HG02938 (cell line): ENCODE data around the gene IGSF9.
"Not testable (repeated sequence)": the region's sequence is repeated elsewhere in the genome, so short reads cannot be mapped to it uniquely, and the experiment has no call there.

Experiments used
- ATAC-seq: cut with Tn5 transposase; IDR thresholded peaks from one replicate; pipeline ENCODE4 v1.9.1; 2021; ENCODE audit warnings: mild to moderate bottlenecking, moderate library complexity; ENCODE audit not compliant: unreplicated experiment

Gene IGSF9

DNA sequence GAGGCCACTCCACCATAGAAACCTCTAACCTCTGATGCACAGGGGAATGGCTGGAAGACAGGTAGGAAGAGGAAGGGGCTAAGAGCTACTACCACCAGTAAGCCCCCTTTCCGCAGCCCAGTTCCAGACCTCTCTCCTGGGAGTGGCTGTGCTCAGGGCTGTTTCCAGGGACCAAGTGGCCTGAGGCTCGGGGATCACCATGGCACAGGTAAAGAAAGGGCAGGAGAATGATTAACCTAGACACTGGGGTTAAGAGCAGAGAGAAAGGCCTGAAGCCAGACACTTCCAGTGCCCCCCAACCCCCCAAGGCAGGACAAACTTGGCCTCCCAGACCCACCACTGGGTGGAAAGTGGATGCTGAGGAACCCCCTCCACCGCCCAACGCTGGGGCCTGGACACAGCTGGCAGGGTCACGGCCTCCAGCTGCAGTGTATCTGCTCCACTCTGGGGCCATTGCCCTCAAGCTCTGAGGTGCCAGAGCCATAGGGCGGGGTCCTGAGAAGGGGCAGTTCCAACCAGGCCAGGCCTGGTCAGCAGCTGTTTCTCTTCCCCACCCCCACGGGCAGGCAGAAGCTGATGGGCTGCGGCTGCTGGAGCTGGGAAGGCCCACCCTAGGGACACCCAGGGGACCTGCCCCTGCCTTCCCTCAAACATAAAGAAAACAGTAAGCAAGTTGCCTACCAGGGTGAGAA lies 22.8 kb downstream of the IGSF9 start:
- ATAC-seq = no peak

DNA sequence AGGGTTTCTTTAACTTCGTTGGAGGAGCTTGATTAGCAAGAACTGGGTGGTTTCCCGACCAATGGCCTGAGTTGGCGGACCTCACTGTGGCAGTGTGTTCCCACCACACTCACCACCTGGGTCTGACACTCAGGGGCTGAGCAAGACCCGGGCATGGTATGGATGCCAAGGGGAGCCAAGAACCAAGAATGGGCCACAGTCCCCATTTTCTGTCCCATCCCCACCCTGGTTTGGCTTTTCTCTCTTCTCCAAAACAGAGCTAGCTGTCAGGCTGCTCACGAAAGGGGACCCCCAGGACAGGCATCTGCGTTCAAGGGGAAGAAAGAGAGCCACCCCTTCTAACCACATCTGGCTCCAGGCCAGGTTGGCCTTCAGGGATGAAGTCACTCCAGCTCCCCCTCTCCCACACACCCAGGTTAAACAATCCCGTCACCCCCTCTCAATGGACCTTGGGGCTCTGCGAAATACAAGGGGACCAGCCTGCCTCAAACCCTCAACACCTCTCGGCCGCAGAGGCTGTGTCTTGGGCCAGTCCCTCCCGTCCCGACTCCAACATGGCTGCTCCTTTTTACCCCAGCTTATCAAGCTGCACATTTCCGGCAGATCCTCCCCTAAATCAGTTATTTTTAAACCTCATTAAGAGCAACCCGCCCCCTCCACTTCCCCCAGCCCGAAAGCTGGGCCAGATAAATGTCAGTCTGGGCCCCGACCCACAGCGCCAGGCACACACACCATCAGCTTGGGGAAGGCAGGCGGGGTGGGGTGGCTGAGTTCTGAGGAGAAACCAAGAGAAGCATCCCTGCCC lies 23.5 kb downstream of the IGSF9 start:
- ATAC-seq = no peak

- peak; percentile 14 for ATAC-seq
These were observed 24.2 kb downstream of the IGSF9 start for GRCh38 chr1:159921251-159921650.

- no peak for ATAC-seq
These were observed 24.8 kb downstream of the IGSF9 start for GRCh38 chr1:159920651-159921050.

GRCh38 chr1:159920202-159920601 lies 25.2 kb downstream of the IGSF9 start:
- no peak for ATAC-seq

DNA sequence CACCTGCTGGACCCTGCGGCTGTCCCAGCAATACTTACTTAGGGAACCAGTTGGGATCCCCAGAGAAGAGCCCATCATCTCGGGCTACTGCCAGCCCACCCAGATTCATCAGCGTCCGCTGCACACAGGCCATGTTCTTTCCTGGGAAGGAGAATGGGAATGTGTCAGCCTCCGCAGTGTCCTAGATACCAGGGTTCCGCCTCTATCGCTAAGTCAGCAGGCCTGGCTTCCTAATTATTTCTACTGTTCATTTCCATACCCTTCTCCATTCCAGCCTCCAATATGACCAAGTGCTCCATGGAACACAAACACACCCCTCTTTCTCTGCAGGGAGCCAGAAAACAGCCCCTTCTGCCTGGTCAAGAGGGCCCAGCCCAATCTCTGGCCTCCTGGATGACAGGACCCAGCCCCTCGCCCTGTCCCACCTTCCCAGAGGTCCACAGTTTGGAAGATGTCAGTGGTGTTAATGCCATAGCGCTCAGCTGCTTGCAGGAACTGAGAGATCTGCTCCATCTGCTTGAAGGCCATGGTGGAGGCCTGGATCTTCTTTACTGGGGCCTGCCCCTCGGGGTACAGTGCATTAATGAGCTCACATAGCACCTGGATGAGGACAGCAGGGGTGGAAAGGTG lies 26.1 kb downstream of the IGSF9 start:
- no peak for ATAC-seq

- ATAC-seq = no peak
These were observed 26.8 kb downstream of the IGSF9 start for GRCh38 chr1:159918352-159919200.

DNA sequence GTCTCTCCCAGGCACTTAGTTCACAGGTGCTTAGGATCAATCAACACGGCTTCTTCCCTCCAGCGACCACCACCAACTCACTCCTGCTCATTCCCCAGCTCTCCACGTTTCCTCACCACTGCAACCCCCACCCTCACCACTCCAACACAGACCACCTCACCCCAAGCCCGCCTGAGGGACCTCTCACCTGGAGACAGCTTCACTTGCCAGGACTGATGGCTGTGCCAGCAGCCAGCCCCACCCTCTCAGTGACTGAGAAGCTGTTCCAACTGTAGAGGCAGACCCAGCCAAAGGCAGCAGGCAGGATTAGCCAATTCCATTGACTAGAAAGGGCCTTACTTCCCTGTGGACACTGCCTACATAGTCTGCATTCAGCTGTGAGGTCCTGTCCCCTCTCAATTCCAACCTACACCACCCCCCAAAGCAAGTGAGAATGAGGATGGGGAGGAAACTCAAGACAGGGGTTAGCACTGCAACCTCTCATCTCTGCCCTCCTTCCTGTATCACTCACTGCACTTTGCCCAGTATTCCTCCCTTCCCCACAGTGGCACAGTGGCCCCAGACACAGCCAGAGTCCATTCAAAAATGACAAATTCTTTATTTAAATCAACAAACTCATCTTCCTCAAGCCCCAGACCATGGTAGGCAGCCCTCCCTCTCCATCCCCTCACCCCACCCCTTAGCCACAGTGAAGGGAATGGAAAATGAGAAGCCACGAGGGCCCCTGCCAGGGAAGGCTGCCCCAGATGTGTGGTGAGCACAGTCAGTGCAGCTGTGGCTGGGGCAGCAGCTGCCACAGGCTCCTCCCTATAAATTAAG lies 27.7 kb downstream of the IGSF9 start:
- no peak for ATAC-seq

- no peak for ATAC-seq
These were observed 29.0 kb downstream of the IGSF9 start for GRCh38 chr1:159916242-159917051.

- no peak for ATAC-seq
These were observed 29.7 kb downstream of the IGSF9 start for GRCh38 chr1:159915571-159916241.

DNA sequence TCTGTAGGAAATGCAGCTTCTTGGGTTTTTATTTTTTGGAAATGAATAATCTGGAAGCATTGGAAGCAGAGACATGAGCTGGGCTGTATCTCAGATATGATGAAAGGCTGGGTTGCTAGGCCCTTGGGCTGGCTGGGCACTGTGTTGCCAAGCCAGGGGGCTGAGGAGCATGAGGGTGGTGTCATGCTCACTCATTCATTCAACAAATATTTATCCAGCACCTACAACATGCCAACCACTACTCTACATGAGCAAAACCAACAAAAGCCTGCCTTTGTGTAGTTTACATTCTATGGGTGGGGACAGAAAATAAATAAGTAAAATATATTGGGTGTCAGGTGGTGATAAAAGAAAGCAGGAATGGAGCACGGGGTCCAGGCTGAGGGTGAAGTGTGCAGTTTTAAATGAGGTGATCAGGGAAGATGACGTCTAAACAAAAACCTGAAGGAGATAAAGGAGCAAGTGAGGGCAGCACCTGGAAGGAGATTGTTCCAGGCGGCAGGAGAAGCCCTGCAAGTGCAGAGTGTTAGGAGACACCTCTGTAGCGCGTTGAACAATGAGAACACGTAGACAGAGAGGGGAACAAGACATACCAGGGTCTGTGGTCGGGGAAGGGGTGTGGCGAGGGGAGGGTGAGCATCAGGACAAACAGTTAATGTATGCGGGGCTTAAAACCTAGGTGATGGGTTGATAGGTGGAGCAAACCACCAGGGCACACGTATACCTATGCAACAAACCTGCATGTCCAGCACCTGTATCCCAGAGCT lies 31.0 kb downstream of the IGSF9 start:
- ATAC-seq = no peak

- no peak for ATAC-seq
These were observed 31.8 kb downstream of the IGSF9 start for GRCh38 chr1:159913451-159914192.

DNA sequence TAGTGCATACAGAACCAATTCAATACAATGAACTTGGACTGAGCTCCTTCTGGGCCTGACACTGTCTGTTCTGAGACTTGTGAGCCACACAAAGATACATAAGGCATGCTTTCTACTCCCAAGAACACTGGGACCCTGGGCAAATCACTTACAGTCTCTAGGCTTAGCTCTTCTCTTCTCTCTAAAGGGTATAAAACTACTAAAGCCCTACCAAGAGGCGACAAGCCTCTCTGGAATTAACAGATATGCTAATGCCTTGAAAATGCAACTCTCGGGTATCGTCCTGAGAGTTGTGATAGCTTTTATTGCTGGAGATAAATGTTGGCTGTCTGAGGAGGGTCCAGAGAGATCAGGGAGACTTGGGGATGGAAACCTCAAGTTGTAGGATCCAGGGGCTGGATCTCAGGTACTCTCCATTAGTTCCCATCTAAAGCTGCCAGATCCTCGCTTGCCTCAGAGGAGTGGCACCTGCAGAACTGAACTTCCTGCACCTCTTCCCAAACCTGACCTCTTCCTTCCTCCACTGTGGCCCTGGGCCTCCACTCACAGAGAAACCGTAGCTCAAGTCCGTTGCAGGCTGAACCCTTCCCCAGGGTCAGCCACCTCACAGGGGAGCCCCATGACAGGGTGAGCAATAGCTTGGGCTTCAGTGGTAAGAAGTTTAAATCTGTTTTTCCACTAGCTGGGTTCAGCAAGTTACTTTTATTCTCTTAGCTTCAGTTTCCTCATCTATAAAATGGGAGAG lies 33.9 kb downstream of the IGSF9 start:
- ATAC-seq = no peak

DNA sequence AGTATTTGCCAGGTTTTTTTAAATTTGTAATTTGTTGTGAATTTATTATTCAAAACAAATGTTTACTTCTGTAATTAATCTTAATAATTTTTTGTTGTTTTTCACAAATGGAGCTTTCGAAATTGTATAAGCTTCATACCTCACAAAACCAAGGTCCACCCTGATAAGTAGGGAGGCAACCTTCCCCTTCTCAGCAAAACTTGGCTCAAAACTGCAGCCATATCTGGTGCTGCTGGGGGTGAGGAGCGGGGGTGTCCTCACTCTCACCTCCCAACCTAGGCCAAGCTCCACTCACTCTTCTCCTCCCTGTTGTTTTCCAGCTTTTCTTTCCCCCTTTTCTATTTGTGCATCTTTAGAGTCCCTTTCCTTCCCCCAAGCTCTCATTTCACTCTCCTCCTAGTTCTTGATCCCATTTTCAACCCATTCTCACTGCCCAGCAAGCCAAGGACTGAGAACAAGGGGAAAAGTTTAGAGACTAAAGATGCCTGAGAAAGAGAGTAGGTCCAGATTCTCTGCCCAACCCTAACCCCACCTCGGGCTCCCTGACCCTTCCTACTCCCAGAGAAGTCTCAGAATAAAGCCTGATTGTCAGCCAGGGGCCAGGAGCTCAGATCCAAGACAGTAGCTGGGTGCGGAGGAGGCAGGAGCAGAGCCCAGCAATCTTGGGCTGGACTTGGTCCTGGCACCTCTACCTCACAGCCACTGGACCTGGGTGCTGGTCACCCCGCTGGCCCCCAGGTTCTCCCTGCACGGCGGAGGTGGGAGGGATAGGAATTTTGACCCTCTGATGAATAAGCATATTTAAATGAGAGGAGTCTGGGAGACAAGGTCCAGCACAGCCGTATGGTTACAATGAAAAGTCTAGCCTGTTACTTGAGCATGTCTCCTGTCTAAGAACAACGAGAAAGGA lies 37.1 kb downstream of the IGSF9 start:
- no peak for ATAC-seq

- ATAC-seq = no peak
These were observed 38.5 kb downstream of the IGSF9 start for GRCh38 chr1:159906960-159907359.

DNA sequence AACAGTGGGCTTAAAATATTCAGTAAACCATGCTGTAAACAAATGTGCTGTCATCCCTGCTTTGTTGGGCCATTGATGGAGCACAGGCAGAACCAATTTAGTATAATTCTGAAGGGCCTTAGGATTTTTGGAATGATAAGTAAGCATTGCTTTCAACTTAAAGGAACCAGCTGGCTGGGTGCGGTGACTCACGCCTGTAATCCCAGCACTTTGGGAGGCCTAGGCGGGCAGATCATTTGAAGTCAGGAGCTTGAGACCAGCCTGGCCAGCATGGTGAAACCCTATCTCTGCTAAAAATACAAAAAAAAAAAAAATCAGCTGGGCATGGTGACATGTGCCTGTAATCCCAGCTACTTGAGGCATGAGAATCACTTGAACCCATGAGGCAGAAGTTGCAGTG lies 41.4 kb downstream of the IGSF9 start:
- not testable (repeated sequence) for ATAC-seq
